Neural cell (in vitro differentiated cells): ENCODE results near the gene CBX2. TPM values are rescaled to one million over a fixed set of nuclear protein-coding genes. Genes with fewer than 3 reads are reported as not detected.

Source experiments
- H2AFZ ChIP-seq: fragments of 200-600, 300-800 bp; sonication (generic), shearing (Covaris generic); 2 replicates; pipeline ENCODE4 v1.6.0; 2014; ENCODE audit warnings: low read depth, mild to moderate bottlenecking, antibody characterized with exemption, low read length, moderate library complexity
- H3F3A ChIP-seq: fragments of 200-600 bp; shearing (Covaris generic); 2 replicates; pipeline ENCODE4 v1.6.1; 2016; ENCODE audit warnings: mild to moderate bottlenecking, moderate library complexity, mixed read lengths, antibody characterized with exemption, low read length; ENCODE audit not compliant: insufficient read depth, poor library complexity, severe bottlenecking
- H3K27ac ChIP-seq: fragments of 200-600, 300-800 bp; sonication (generic), shearing (Covaris generic); 2 replicates; pipeline ENCODE4 v1.5.1; 2014; ENCODE audit warnings: mild to moderate bottlenecking, low read length, moderate library complexity
- H3K27me3 ChIP-seq: fragments of 300-800, 200-600 bp; sonication (generic), shearing (Covaris generic); 2 replicates; pipeline ENCODE4 v1.6.0; 2014; ENCODE audit warnings: mild to moderate bottlenecking, low read depth, low read length, moderate library complexity; ENCODE audit not compliant: insufficient read depth
- H3K36me3 ChIP-seq: fragments of 300-800, 200-600 bp; sonication (generic), shearing (Covaris generic); 2 replicates; pipeline ENCODE4 v1.5.1; 2014; ENCODE audit warnings: mild to moderate bottlenecking, antibody characterized with exemption, low read length, moderate library complexity; ENCODE audit not compliant: insufficient read depth
- H3K4me2 ChIP-seq: fragments of 300-800, 200-600 bp; sonication (generic), shearing (Covaris generic); 2 replicates; pipeline ENCODE4 v1.6.0; 2014; ENCODE audit warnings: mild to moderate bottlenecking, low read length
- H3K4me3 ChIP-seq: fragments of 300-800, 200-600 bp; sonication (generic), shearing (Covaris generic); 2 replicates; pipeline ENCODE4 v1.5.1; 2014; ENCODE audit warnings: mild to moderate bottlenecking, low read length, moderate library complexity
- H3K79me2 ChIP-seq: fragments of 200-600 bp; shearing (Covaris generic); replicated peaks from 2 replicates; pipeline ENCODE4 v1.6.0; 2014; ENCODE audit warnings: mild to moderate bottlenecking, low read length, moderate library complexity; ENCODE audit not compliant: insufficient read depth
- H3K9ac ChIP-seq: fragments of 300-800, 200-600 bp; sonication (generic), shearing (Covaris generic); 2 replicates; pipeline ENCODE4 v1.6.1; 2016; ENCODE audit warnings: mild to moderate bottlenecking, low read length, mixed read lengths
- H3K9me2 ChIP-seq: fragments of 200-600 bp; shearing (Covaris generic); 2 replicates; pipeline ENCODE4 v1.6.1; 2016; ENCODE audit warnings: mild to moderate bottlenecking, low read length, mixed read lengths; ENCODE audit not compliant: insufficient read depth
- H3K9me3 ChIP-seq: fragments of 200-600, 300-800 bp; sonication (generic), shearing (Covaris generic); 2 replicates; pipeline ENCODE4 v1.6.1; 2016; ENCODE audit warnings: mild to moderate bottlenecking, mixed run types, low read length, moderate library complexity, mixed read lengths
- H4K20me1 ChIP-seq: fragments of 200-600 bp; shearing (Covaris generic); 2 replicates; pipeline ENCODE4 v1.6.1; 2016; ENCODE audit warnings: mild to moderate bottlenecking, mixed run types; ENCODE audit not compliant: insufficient read depth
- CTCF ChIP-seq: fragments of 450-650 bp; IDR thresholded peaks from 2 replicates; pipeline ENCODE4 v1.5.1; 2014; ENCODE audit warnings: antibody characterized with exemption, mild to moderate bottlenecking, moderate library complexity; ENCODE audit not compliant: poor library complexity, severe bottlenecking
- EP300 ChIP-seq: fragments of 450-650 bp; conservative IDR thresholded peaks from 2 replicates; pipeline ENCODE4 v1.6.1; 2014; ENCODE audit warnings: antibody characterized with exemption, mild to moderate bottlenecking, moderate library complexity; ENCODE audit not compliant: poor library complexity, severe bottlenecking
- EZH2 ChIP-seq: fragments of 200-600, 300-800 bp; shearing (Covaris generic), sonication (generic); IDR thresholded peaks from 2 replicates; pipeline ENCODE4 v1.6.1; 2014; ENCODE audit warnings: antibody characterized with exemption, low read length, borderline replicate concordance, mild to moderate bottlenecking; ENCODE audit not compliant: insufficient read depth, poor library complexity, severe bottlenecking
- MXI1 ChIP-seq: fragments of 450-650 bp; conservative IDR thresholded peaks from 2 replicates; pipeline ENCODE4 v1.6.1; 2014; ENCODE audit warnings: antibody characterized with exemption, mild to moderate bottlenecking; ENCODE audit not compliant: poor library complexity, severe bottlenecking
- POLR2AphosphoS5 ChIP-seq: IDR thresholded peaks from 2 replicates; pipeline ENCODE4 v1.6.1; 2012
- RAD21 ChIP-seq: fragments of 450-650 bp; conservative IDR thresholded peaks from 2 replicates; pipeline ENCODE4 v1.6.1; 2014; ENCODE audit warnings: antibody characterized with exemption, mild to moderate bottlenecking, moderate library complexity
- REST ChIP-seq: IDR thresholded peaks from 2 replicates; pipeline ENCODE4 v1.6.1; 2012; ENCODE audit warnings: borderline replicate concordance
- SMC3 ChIP-seq: fragments of 450-650 bp; conservative IDR thresholded peaks from 2 replicates; pipeline ENCODE4 v1.6.1; 2014; ENCODE audit warnings: antibody characterized with exemption, mild to moderate bottlenecking, moderate library complexity; ENCODE audit not compliant: poor library complexity
- TAF1 ChIP-seq: IDR thresholded peaks from 2 replicates; pipeline ENCODE4 v1.6.1; 2012; ENCODE audit warnings: low read depth
- polyA plus RNA-seq: library from polyadenylated mRNA; depleted of rRNA; stranded (reverse); fragments of >200 nt; gene quantifications from 2 replicates; pipeline ENCODE4 v1.2.3, GENCODE V29; 2014

Gene CBX2
- polyA plus RNA-seq, 1 donor from 2014 or later = 16.9 TPM

- TF ChIP-seq REST (no peak), EZH2 (no peak), POLR2AphosphoS5 (no peak), MXI1 (no peak), RAD21 (no peak), TAF1 (no peak), CTCF (no peak), SMC3 (no peak), EP300 (no peak)
- Histone ChIP-seq H3K27me3 (peaks cover 18% of the 10 kb centered on the region), H3K9me3 (no peaks in the 10 kb centered on the region), H3K9ac (peak overlapping the region; percentile 44), H3K27ac (no peak overlapping the region), H2AFZ (no peak overlapping the region), H3K4me3 (peak overlapping the region; percentile 83), H3K79me2 (peaks cover 43% of the 10 kb centered on the region), H3K4me2 (peak overlapping the region; percentile 62), H3K36me3 (no peaks in the 10 kb centered on the region), H3K9me2 (no peaks in the 10 kb centered on the region), H3F3A (peaks cover 3% of the 10 kb centered on the region), H4K20me1 (peaks cover 46% of the 10 kb centered on the region)
These were observed 55.1 kb downstream of the CBX2 start for GRCh38 chr17:79833110-79833450.

- TF ChIP-seq CTCF (no peak), MXI1 (no peak), EZH2 (no peak), TAF1 (no peak), EP300 (no peak), POLR2AphosphoS5 (no peak), REST (no peak)
- H3K27ac ChIP-seq = no peak overlapping the region
- no peaks in the 10 kb centered on the region for H3K36me3 ChIP-seq
- H3K9me2 ChIP-seq = no peaks in the 10 kb centered on the region
- peak overlapping the region; percentile 83 for H3K4me3 ChIP-seq
- H3K9ac ChIP-seq = peak overlapping the region; percentile 36
- H3K27me3 ChIP-seq = peaks cover 18% of the 10 kb centered on the region
- peaks cover 48% of the 10 kb centered on the region for H4K20me1 ChIP-seq
- peak overlapping the region; percentile 62 for H3K4me2 ChIP-seq
- no peak overlapping the region for H2AFZ ChIP-seq
- H3K79me2 ChIP-seq = peaks cover 43% of the 10 kb centered on the region
- H3F3A ChIP-seq = peaks cover 3% of the 10 kb centered on the region
- no peaks in the 10 kb centered on the region for H3K9me3 ChIP-seq
These were observed 56.0 kb downstream of the CBX2 start for GRCh38 chr17:79833744-79834564.
